HG03442 (cell line): ENCODE measurements around the gene SPEM2.

Experiments
- ATAC-seq: cut with Tn5 transposase; IDR thresholded peaks from one replicate; pipeline ENCODE4 v1.9.1; 2021; ENCODE audit warnings: mild to moderate bottlenecking, moderate library complexity; ENCODE audit not compliant: unreplicated experiment

SPEM2 gene

GRCh38 chr17:7425316-7425715 is at the start of gene SPEM2:
TSS of gene SPEM2 (plus strand) at chr17:7425616. CDS start at chr17:7425689, 73 bp downstream.
- ATAC-seq, result no peak

GRCh38 chr17:7379134-7379533 is 46.3 kb upstream of the SPEM2 start:
- no peak for ATAC-seq

- ATAC-seq, result no peak
These were observed 45.1 kb upstream of the SPEM2 start for GRCh38 chr17:7380321-7380720.

GRCh38 chr17:7380855-7381683 is 44.3 kb upstream of the SPEM2 start, which contains the start of gene TNK1:
TSS of gene TNK1 (plus strand) at chr17:7381089. CDS start at chr17:7382927, 1,838 bp downstream.
- ATAC-seq, result no peak

GRCh38 chr17:7382901-7383300 is 42.5 kb upstream of the SPEM2 start:
- no peak for ATAC-seq

GRCh38 chr17:7383371-7383741 is 42.1 kb upstream of the SPEM2 start:
- no peak for ATAC-seq

- ATAC-seq, result peak; percentile 60
These were observed 41.5 kb upstream of the SPEM2 start for GRCh38 chr17:7383742-7384488.

- ATAC-seq, result no peak
These were observed 40.8 kb upstream of the SPEM2 start for GRCh38 chr17:7384489-7385081.

- no peak for ATAC-seq
These were observed 36.6 kb upstream of the SPEM2 start for GRCh38 chr17:7388856-7389255.

GRCh38 chr17:7389924-7390910 is 35.2 kb upstream of the SPEM2 start:
- no peak for ATAC-seq

- no peak for ATAC-seq
These were observed 34.1 kb upstream of the SPEM2 start for GRCh38 chr17:7391307-7391706.

- no peak for ATAC-seq
These were observed 32.5 kb upstream of the SPEM2 start for GRCh38 chr17:7392696-7393612.

- peak; percentile 36 for ATAC-seq
These were observed 31.6 kb upstream of the SPEM2 start for GRCh38 chr17:7393613-7394451.

GRCh38 chr17:7394452-7395191 is 30.8 kb upstream of the SPEM2 start, which contains the start of gene PLSCR3:
TSS of gene PLSCR3 (minus strand) at chr17:7394525. CDS start at chr17:7394110, 415 bp downstream.
- ATAC-seq, result peak; percentile 74

GRCh38 chr17:7396147-7396546 is 29.3 kb upstream of the SPEM2 start:
- no peak for ATAC-seq

- ATAC-seq, result no peak
These were observed 26.8 kb upstream of the SPEM2 start for GRCh38 chr17:7398612-7399011.

- ATAC-seq, result no peak
These were observed 22.2 kb upstream of the SPEM2 start for GRCh38 chr17:7403043-7403726.
